ENCODE data around the gene CHD5. TPM values are rescaled to one million over a fixed set of nuclear protein-coding genes. Genes with fewer than 3 reads are reported as not detected.

The CHD5 gene
- total and polyA plus RNA-seq, 2 of the 13 experiments (the other 11 are each of a cell fraction or from before 2014, with no cell fraction given): 0.02 to 0.21 TPM

GRCh38 chr1:6137758-6138157 lies 42.4 kb downstream of the CHD5 start:
- H3K36me3 ChIP-seq (replicated peaks in 1 of 2; ENCODE audit: control insufficient read depth in 1 of 2, insufficient read depth in 2 of 2, low read length in 2 of 2): no peaks in the 10 kb centered on the region
- H3K4me1 ChIP-seq (ENCODE audit: insufficient read depth, low read length): no peaks in the 10 kb centered on the region
- no peak for DNase-seq (ENCODE audit: low spot score)
- intact Hi-C loops (cut with micrococcal nuclease; ENCODE audit: unreplicated experiment): no loop called here
- H4K20me1 ChIP-seq (ENCODE audit: insufficient read depth, low read length): 0 out of 2 replicates have a peak, but pooled peaks cover 3% of the 10 kb centered on the region
- no TSS peak for BruUV-seq (replicated peaks)
- no peaks in the 10 kb centered on the region for H3K9me3 ChIP-seq (ENCODE audit: low read length)
- WGBS (ENCODE audit: low lambda C conversion rate): 11% methylated on average over 5 of the region's 5 CpGs
- POLR2A ChIA-PET: no interaction called here
- FAIRE-seq: no peak
- in situ Hi-C loops (cut with HindIII; ENCODE audit: extremely low pct_ligation_motif_present, low pct_unique_long_range_greater_than_20kb): no loop called here
- no peak for ATAC-seq
- CTCF ChIA-PET (ENCODE audit: low intra/inter-chr PET ratio, low total read pairs): no interaction called here
- no peak overlapping the region for H3K9ac ChIP-seq (ENCODE audit: insufficient read depth, low read depth, low read length)
- no peak overlapping the region for H3K4me2 ChIP-seq (ENCODE audit: low read depth, low read length)
- TF ChIP-seq KDM1A (CRISPR knock-in tag; IDR thresholded peaks at IDR 0.05) (no peak), ZBTB8A (CRISPR knock-in tag; IDR thresholded peaks at IDR 0.05; ENCODE audit: borderline replicate concordance, low read depth) (no peak)
- TF ChIP-seq, protein P1, sequence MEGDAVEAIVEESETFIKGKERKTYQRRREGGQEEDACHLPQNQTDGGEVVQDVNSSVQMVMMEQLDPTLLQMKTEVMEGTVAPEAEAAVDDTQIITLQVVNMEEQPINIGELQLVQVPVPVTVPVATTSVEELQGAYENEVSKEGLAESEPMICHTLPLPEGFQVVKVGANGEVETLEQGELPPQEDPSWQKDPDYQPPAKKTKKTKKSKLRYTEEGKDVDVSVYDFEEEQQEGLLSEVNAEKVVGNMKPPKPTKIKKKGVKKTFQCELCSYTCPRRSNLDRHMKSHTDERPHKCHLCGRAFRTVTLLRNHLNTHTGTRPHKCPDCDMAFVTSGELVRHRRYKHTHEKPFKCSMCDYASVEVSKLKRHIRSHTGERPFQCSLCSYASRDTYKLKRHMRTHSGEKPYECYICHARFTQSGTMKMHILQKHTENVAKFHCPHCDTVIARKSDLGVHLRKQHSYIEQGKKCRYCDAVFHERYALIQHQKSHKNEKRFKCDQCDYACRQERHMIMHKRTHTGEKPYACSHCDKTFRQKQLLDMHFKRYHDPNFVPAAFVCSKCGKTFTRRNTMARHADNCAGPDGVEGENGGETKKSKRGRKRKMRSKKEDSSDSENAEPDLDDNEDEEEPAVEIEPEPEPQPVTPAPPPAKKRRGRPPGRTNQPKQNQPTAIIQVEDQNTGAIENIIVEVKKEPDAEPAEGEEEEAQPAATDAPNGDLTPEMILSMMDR (CRISPR knock-in tag; IDR thresholded peaks at IDR 0.05): 0 out of 2 replicates have a peak, but pooled peaks have one; percentile 18
- H2AFZ ChIP-seq (ENCODE audit: low read length): no peak overlapping the region
- no peak overlapping the region for H3K27ac ChIP-seq (ENCODE audit: extremely low read length, insufficient read depth, low read length)
- H3K27me3 ChIP-seq (ENCODE audit: control insufficient read depth in 1 of 2, insufficient read depth in 2 of 2, low read length in 2 of 2): peaks cover 9 to 76% of the 10 kb centered on the region in 2 experiments
- no peak overlapping the region for H3K4me3 ChIP-seq (replicated peaks in 1 of 3; ENCODE audit: insufficient read depth in 1 of 3, low read depth in 2 of 3, low read length in 3 of 3)
- no peaks in the 10 kb centered on the region for H3K79me2 ChIP-seq (ENCODE audit: insufficient read depth, low read length)

DNA sequence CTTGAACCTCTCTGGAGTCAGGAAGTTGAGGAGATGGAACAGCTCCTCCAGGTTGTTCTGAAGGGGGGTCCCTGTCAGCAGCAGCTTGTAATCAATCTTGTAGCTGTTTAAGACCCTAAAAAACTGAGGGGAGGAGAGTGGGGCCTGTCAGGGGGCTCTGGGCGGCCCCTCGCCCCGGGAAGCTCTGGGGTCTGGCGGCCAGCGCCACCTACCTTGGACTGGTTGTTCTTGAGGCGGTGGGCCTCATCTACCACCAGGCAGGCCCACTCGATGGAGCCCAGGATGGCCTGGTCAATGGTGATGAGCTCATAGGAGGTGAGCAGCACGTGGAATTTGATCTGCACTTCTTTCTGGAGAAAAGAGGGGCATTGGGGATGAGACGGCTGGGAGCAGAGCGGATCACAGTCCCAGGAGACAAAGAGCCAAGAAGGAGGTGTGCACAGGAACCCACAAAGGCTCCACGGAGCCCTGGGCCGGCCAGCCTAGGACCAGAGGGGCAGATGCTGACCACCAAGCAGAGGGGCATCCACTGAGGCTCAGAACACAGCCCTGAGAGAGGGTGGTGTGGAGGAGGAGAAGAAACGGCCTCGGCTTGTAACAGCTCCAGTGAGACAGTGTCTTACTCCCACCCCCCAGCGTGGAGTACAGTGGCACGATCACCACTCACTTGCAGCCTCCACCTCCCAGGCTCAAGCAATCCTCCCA lies 43.5 kb downstream of the CHD5 start:
- 5% methylated on average over 14 of the region's 16 CpGs for WGBS (ENCODE audit: low lambda C conversion rate)
- DNase-seq (ENCODE audit: low spot score): no peak
- FAIRE-seq: no peak

More for the DNA sequence above, 43.5 kb downstream of the CHD5 start:
- intact Hi-C loops (cut with micrococcal nuclease; ENCODE audit: unreplicated experiment) (no loop called here), in situ Hi-C loops (cut with HindIII; ENCODE audit: extremely low pct_ligation_motif_present, low pct_unique_long_range_greater_than_20kb) (no loop called here)
- ATAC-seq: no peak
- Histone ChIP-seq H3K27me3 (ENCODE audit: control insufficient read depth in 1 of 2, insufficient read depth in 2 of 2, low read length in 2 of 2) (peaks cover 6 to 69% of the 10 kb centered on the region in 2 experiments), H2AFZ (ENCODE audit: low read length) (no peak overlapping the region), H4K20me1 (ENCODE audit: insufficient read depth, low read length) (no peaks in the 10 kb centered on the region), H3K27ac (ENCODE audit: extremely low read length, insufficient read depth, low read length) (no peak overlapping the region), H3K36me3 (replicated peaks in 1 of 2; ENCODE audit: control insufficient read depth in 1 of 2, insufficient read depth in 2 of 2, low read length in 2 of 2) (no peaks in the 10 kb centered on the region), H3K4me2 (ENCODE audit: low read depth, low read length) (no peak overlapping the region), H3K79me2 (ENCODE audit: insufficient read depth, low read length) (no peaks in the 10 kb centered on the region), H3K4me1 (ENCODE audit: insufficient read depth, low read length) (no peaks in the 10 kb centered on the region), H3K4me3 (replicated peaks in 1 of 3; ENCODE audit: insufficient read depth in 1 of 3, low read depth in 2 of 3, low read length in 3 of 3) (no peak overlapping the region), H3K9me3 (ENCODE audit: low read length) (peaks cover 9% of the 10 kb centered on the region), H3K9ac (ENCODE audit: insufficient read depth, low read depth, low read length) (no peak overlapping the region)
- BruUV-seq (replicated peaks): no TSS peak
- TF ChIP-seq HMGA1 (CRISPR knock-in tag; conservative IDR thresholded peaks at IDR 0.05) (no peak), ZNF484 (CRISPR knock-in tag; IDR thresholded peaks at IDR 0.05; ENCODE audit: borderline replicate concordance, low read depth) (no peak), ZNF160 (CRISPR knock-in tag; IDR thresholded peaks at IDR 0.05) (no peak), ZNF577 (CRISPR knock-in tag; IDR thresholded peaks at IDR 0.05; ENCODE audit: borderline replicate concordance, low read depth) (no peak), PHF20 (CRISPR knock-in tag; IDR thresholded peaks at IDR 0.05) (no peak), ZNF446 (CRISPR knock-in tag; IDR thresholded peaks at IDR 0.05) (no peak), NAIF1 (CRISPR knock-in tag; IDR thresholded peaks at IDR 0.05; ENCODE audit: borderline replicate concordance) (no peak), RFX3 (CRISPR knock-in tag; IDR thresholded peaks at IDR 0.05) (no peak), ATF5 (CRISPR knock-in tag; IDR thresholded peaks at IDR 0.05; ENCODE audit: low read depth) (no peak)
- TF ChIP-seq, protein P2, sequence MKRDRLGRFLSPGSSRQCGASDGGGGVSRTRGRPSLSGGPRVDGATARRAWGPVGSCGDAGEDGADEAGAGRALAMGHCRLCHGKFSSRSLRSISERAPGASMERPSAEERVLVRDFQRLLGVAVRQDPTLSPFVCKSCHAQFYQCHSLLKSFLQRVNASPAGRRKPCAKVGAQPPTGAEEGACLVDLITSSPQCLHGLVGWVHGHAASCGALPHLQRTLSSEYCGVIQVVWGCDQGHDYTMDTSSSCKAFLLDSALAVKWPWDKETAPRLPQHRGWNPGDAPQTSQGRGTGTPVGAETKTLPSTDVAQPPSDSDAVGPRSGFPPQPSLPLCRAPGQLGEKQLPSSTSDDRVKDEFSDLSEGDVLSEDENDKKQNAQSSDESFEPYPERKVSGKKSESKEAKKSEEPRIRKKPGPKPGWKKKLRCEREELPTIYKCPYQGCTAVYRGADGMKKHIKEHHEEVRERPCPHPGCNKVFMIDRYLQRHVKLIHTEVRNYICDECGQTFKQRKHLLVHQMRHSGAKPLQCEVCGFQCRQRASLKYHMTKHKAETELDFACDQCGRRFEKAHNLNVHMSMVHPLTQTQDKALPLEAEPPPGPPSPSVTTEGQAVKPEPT (CRISPR knock-in tag; IDR thresholded peaks at IDR 0.05; ENCODE audit: low read depth): no peak
- ChIA-PET POLR2A (no interaction called here), CTCF (ENCODE audit: low intra/inter-chr PET ratio, low total read pairs) (no interaction called here)

All from HepG2 (cell line).